PFSK-1 (cell line): Measurements from ENCODE around the gene PLXNC1.

Experiments used
- POLR2AphosphoS5 ChIP-seq: IDR thresholded peaks from 2 replicates; pipeline ENCODE4 v1.6.1; 2012; ENCODE audit warnings: low read depth, mild to moderate bottlenecking, control low read depth, low read length, moderate library complexity
- SIN3A ChIP-seq: IDR thresholded peaks from 2 replicates; pipeline ENCODE4 v1.6.1; 2012; ENCODE audit warnings: mild to moderate bottlenecking, low read length, moderate library complexity, borderline replicate concordance; ENCODE audit not compliant: insufficient read depth
- TAF1 ChIP-seq: IDR thresholded peaks from 2 replicates; pipeline ENCODE4 v1.6.1; 2012; ENCODE audit warnings: low read length, control low read depth, borderline replicate concordance; ENCODE audit not compliant: insufficient read depth

GRCh38 chr12:94304566-94305061 lies 156.2 kb downstream of the PLXNC1 start:
- TF ChIP-seq TAF1 (no peak), POLR2AphosphoS5 (no peak), SIN3A (no peak)
